Thoracic aorta (tissue), 2 donors: Measurements from ENCODE around the gene MAX. TPM values are rescaled to one million over a fixed set of nuclear protein-coding genes. Genes with fewer than 3 reads are reported as not detected.

Experiments used
- ATAC-seq: fragments of 150-250 bp; one replicate; pipeline ENCODE4 v1.8.0; 2017; ENCODE audit warnings: low read depth; ENCODE audit not compliant: insufficient number of reproducible peaks, low FRiP score
- DNase-seq: peaks from one replicate; pipeline ENCODE4 v3.0.0-alpha.2; 2020; ENCODE audit warnings: low spot score
- H3K27ac ChIP-seq, 2 donors: fragments of 200-600 bp; sonication (generic); 1 replicate in 1 of 2; 2 replicates in 1 of 2; pipeline ENCODE4 v1.5.1; 2016; ENCODE audit warnings: mild to moderate bottlenecking in 2 of 2, moderate library complexity in 2 of 2
- H3K27me3 ChIP-seq: fragments of 200-600 bp; sonication (generic); replicated peaks from 2 replicates; pipeline ENCODE4 v1.6.0; 2016; ENCODE audit warnings: mild to moderate bottlenecking; ENCODE audit not compliant: insufficient read depth
- H3K36me3 ChIP-seq: fragments of 200-600 bp; sonication (generic); one replicate; pipeline ENCODE4 v1.5.1; 2016
- H3K4me1 ChIP-seq, 2 donors: fragments of 200-600 bp; sonication (generic); 1 replicate in 1 of 2; 2 replicates in 1 of 2; pipeline versions ENCODE4 v1.5.1 to v1.6.0; 2016; ENCODE audit warnings: low read depth in 2 of 2, mild to moderate bottlenecking in 1 of 2; ENCODE audit not compliant: control insufficient read depth in 1 of 2
- H3K4me3 ChIP-seq: fragments of 200-600 bp; sonication (generic); 2 replicates; pipeline ENCODE4 v1.5.1; 2016; ENCODE audit warnings: mild to moderate bottlenecking
- H3K9me3 ChIP-seq: fragments of 200-600 bp; sonication (generic); 2 replicates; pipeline ENCODE4 v1.5.1; 2016
- CTCF ChIP-seq: fragments of 200-600 bp; sonication (generic); IDR thresholded peaks from one replicate; pipeline ENCODE4 v1.5.1; 2019; ENCODE audit warnings: antibody characterized with exemption
- total RNA-seq, 2 donors: library from RNA; depleted of rRNA; stranded (reverse); fragments of >200 nt; gene quantifications; one replicate each; pipeline versions ENCODE4 v1.1.0 to v1.2.3, GENCODE V29; 2016

MAX gene
- total RNA-seq, 2 donors from 2014 or later: 33.2 to 52.8 TPM

GRCh38 chr14:65042296-65042695 lies 60.0 kb downstream of the MAX start:
- H3K4me1 ChIP-seq: no peaks in the 10 kb centered on the region
- no peaks in the 10 kb centered on the region for H3K9me3 ChIP-seq
- no peak for TF ChIP-seq CTCF
- no peak overlapping the region for H3K4me3 ChIP-seq
- no peak for DNase-seq
- H3K27ac ChIP-seq: no peak overlapping the region
- H3K27me3 ChIP-seq: no peaks in the 10 kb centered on the region
- no peak for ATAC-seq
- peaks cover 30% of the 10 kb centered on the region for H3K36me3 ChIP-seq

GRCh38 chr14:65041434-65041915 lies 60.8 kb downstream of the MAX start:
- no peaks in the 10 kb centered on the region for H3K9me3 ChIP-seq
- H3K4me3 ChIP-seq: no peak overlapping the region
- TF ChIP-seq CTCF: no peak
- no peak overlapping the region for H3K27ac ChIP-seq
- peaks cover 27% of the 10 kb centered on the region for H3K36me3 ChIP-seq
- ATAC-seq (no peak), DNase-seq (no peak)
- H3K27me3 ChIP-seq: no peaks in the 10 kb centered on the region
- H3K4me1 ChIP-seq: no peaks in the 10 kb centered on the region

GRCh38 chr14:65040666-65041433 lies 61.5 kb downstream of the MAX start:
- H3K36me3 ChIP-seq: peaks cover 27% of the 10 kb centered on the region
- ATAC-seq (no peak), DNase-seq (no peak)
- H3K4me1 ChIP-seq: no peaks in the 10 kb centered on the region
- H3K4me3 ChIP-seq: no peak overlapping the region
- H3K9me3 ChIP-seq: no peaks in the 10 kb centered on the region
- H3K27ac ChIP-seq: no peak overlapping the region
- H3K27me3 ChIP-seq: no peaks in the 10 kb centered on the region
- no peak for TF ChIP-seq CTCF

GRCh38 chr14:65038966-65039365 lies 63.4 kb downstream of the MAX start:
- Histone ChIP-seq H3K4me3 (no peak overlapping the region), H3K27ac (no peak overlapping the region), H3K36me3 (peaks cover 21% of the 10 kb centered on the region), H3K27me3 (no peaks in the 10 kb centered on the region), H3K4me1 (peaks cover 0 to 10% of the 10 kb centered on the region in 2 donors), H3K9me3 (no peaks in the 10 kb centered on the region)
- DNase-seq (no peak), ATAC-seq (no peak)
- no peak for TF ChIP-seq CTCF

GRCh38 chr14:65035049-65035448 lies 67.3 kb downstream of the MAX start:
- H3K27ac ChIP-seq: peak overlapping the region in 1 of 2 donors; percentile 30
- no peak overlapping the region for H3K4me3 ChIP-seq
- no peak for ATAC-seq
- no peaks in the 10 kb centered on the region for H3K9me3 ChIP-seq
- TF ChIP-seq CTCF: no peak
- no peak for DNase-seq
- no peaks in the 10 kb centered on the region for H3K27me3 ChIP-seq
- peaks cover 2% of the 10 kb centered on the region for H3K36me3 ChIP-seq
- peaks cover 0 to 10% of the 10 kb centered on the region in 2 donors for H3K4me1 ChIP-seq
